Measurements from ENCODE around the gene SYNC.
"Not testable (repeated sequence)": the region's sequence is repeated elsewhere in the genome, so short reads cannot be mapped to it uniquely, and the experiment has no call there.

SYNC gene

GRCh38 chr1:32650248-32650751 lies 52.3 kb downstream of the SYNC start, which contains the start of gene ZBTB8OS:
ZBTB8OS (minus strand) TSS chr1:32650550; CDS start chr1:32650529, 21 bp downstream.
- Histone ChIP-seq H3K4me3 (ENCODE audit: low read length) (peak within 1 kb of the TSS; percentile 86), H3K9ac (ENCODE audit: low read length) (peak within 1 kb of the TSS; percentile 96), H3K4me2 (ENCODE audit: low read depth, low read length) (peak within 1 kb of the TSS; percentile 97), H3F3A (ENCODE audit: insufficient read depth, low read length) (peaks cover 15% of the 10 kb centered on the region), H3K27me3 (replicated peaks; ENCODE audit: insufficient read depth, low read length) (no peaks in the 10 kb centered on the region), H3K4me1 (ENCODE audit: low read length) (peaks cover 5% of the 10 kb centered on the region; the same call in 1 of the 2 replicates), H2AFZ (ENCODE audit: low read length) (peak within 1 kb of the TSS; percentile 82), H3K27ac (ENCODE audit: low read length) (peak within 1 kb of the TSS; percentile 99), H4K20me1 (ENCODE audit: insufficient read depth, low read length) (no peaks in the 10 kb centered on the region), H3K9me2 (replicated peaks; ENCODE audit: insufficient read depth, low read length) (no peaks in the 10 kb centered on the region), H3K79me2 (ENCODE audit: low read length) (peaks cover 90% of the 10 kb centered on the region), H3K36me3 (replicated peaks; ENCODE audit: insufficient read depth, low read length) (peaks cover 7% of the 10 kb centered on the region; the same call in 1 of the 2 replicates), H3K9me3 (replicated peaks; ENCODE audit: insufficient read depth, low read length) (no peaks in the 10 kb centered on the region)
- TF ChIP-seq CTCF (IDR thresholded peaks at IDR 0.05; ENCODE audit: low read length), result no peak
- TF ChIP-seq EZH2 (optimal IDR thresholded peaks at IDR 0.05; ENCODE audit: low read depth, low read length), result no peak
- no peak for TF ChIP-seq EZH2phosphoT487 (IDR thresholded peaks at IDR 0.05; ENCODE audit: low read length)
- DNase-seq, result peak; percentile 97

GRCh38 chr1:32647308-32648134 lies 55.0 kb downstream of the SYNC start:
- Histone ChIP-seq H4K20me1 (ENCODE audit: insufficient read depth, low read length) (no peaks in the 10 kb centered on the region), H3K4me3 (ENCODE audit: low read length) (no peak overlapping the region), H3F3A (ENCODE audit: insufficient read depth, low read length) (peaks cover 15% of the 10 kb centered on the region), H2AFZ (ENCODE audit: low read length) (no peak overlapping the region), H3K9me2 (replicated peaks; ENCODE audit: insufficient read depth, low read length) (no peaks in the 10 kb centered on the region), H3K36me3 (replicated peaks; ENCODE audit: insufficient read depth, low read length) (no peaks in the 10 kb centered on the region), H3K4me1 (ENCODE audit: low read length) (peaks cover 5% of the 10 kb centered on the region; the same call in 1 of the 2 replicates), H3K27ac (ENCODE audit: low read length) (no peak overlapping the region), H3K9ac (ENCODE audit: low read length) (no peak overlapping the region), H3K79me2 (ENCODE audit: low read length) (peaks cover 90% of the 10 kb centered on the region), H3K27me3 (replicated peaks; ENCODE audit: insufficient read depth, low read length) (no peaks in the 10 kb centered on the region), H3K4me2 (ENCODE audit: low read depth, low read length) (no peak overlapping the region), H3K9me3 (replicated peaks; ENCODE audit: insufficient read depth, low read length) (no peaks in the 10 kb centered on the region)
- TF ChIP-seq EZH2phosphoT487 (IDR thresholded peaks at IDR 0.05; ENCODE audit: low read length), result no peak
- TF ChIP-seq EZH2 (optimal IDR thresholded peaks at IDR 0.05; ENCODE audit: low read depth, low read length), result no peak
- no peak for TF ChIP-seq CTCF (IDR thresholded peaks at IDR 0.05; ENCODE audit: low read length)
- DNase-seq, result no peak

GRCh38 chr1:32644426-32644825 lies 58.1 kb downstream of the SYNC start:
- no peak for TF ChIP-seq CTCF (IDR thresholded peaks at IDR 0.05; ENCODE audit: low read length)
- no peak for TF ChIP-seq EZH2phosphoT487 (IDR thresholded peaks at IDR 0.05; ENCODE audit: low read length)
- no peak for TF ChIP-seq EZH2 (optimal IDR thresholded peaks at IDR 0.05; ENCODE audit: low read depth, low read length)

GRCh38 chr1:32642292-32642827 lies 60.2 kb downstream of the SYNC start:
- not testable (repeated sequence) for H3K4me3 ChIP-seq (ENCODE audit: low read length); H2AFZ ChIP-seq (ENCODE audit: low read length); H3K4me1 ChIP-seq (ENCODE audit: low read length); DNase-seq; H3K9ac ChIP-seq (ENCODE audit: low read length); H3K27ac ChIP-seq (ENCODE audit: low read length); H3K9me2 ChIP-seq (replicated peaks; ENCODE audit: insufficient read depth, low read length); H4K20me1 ChIP-seq (ENCODE audit: insufficient read depth, low read length); H3F3A ChIP-seq (ENCODE audit: insufficient read depth, low read length); H3K27me3 ChIP-seq (replicated peaks; ENCODE audit: insufficient read depth, low read length); H3K9me3 ChIP-seq (replicated peaks; ENCODE audit: insufficient read depth, low read length); H3K4me2 ChIP-seq (ENCODE audit: low read depth, low read length); H3K36me3 ChIP-seq (replicated peaks; ENCODE audit: insufficient read depth, low read length)
- H3K79me2 ChIP-seq (ENCODE audit: low read length), result peaks cover 94% of the 10 kb centered on the region

More at GRCh38 chr1:32644426-32644825, 58.1 kb downstream of the SYNC start:
- no peak overlapping the region for H3K4me3 ChIP-seq (ENCODE audit: low read length)
- H3K27me3 ChIP-seq (replicated peaks; ENCODE audit: insufficient read depth, low read length), result no peaks in the 10 kb centered on the region
- H3K36me3 ChIP-seq (replicated peaks; ENCODE audit: insufficient read depth, low read length), result no peaks in the 10 kb centered on the region
- no peaks in the 10 kb centered on the region for H4K20me1 ChIP-seq (ENCODE audit: insufficient read depth, low read length)
- no peak overlapping the region for H3K4me2 ChIP-seq (ENCODE audit: low read depth, low read length)
- peaks cover 93% of the 10 kb centered on the region for H3K79me2 ChIP-seq (ENCODE audit: low read length)
- no peak for DNase-seq
- H3F3A ChIP-seq (ENCODE audit: insufficient read depth, low read length), result no peaks in the 10 kb centered on the region
- no peaks in the 10 kb centered on the region for H3K9me3 ChIP-seq (replicated peaks; ENCODE audit: insufficient read depth, low read length)
- no peaks in the 10 kb centered on the region for H3K9me2 ChIP-seq (replicated peaks; ENCODE audit: insufficient read depth, low read length)
- no peak overlapping the region for H3K27ac ChIP-seq (ENCODE audit: low read length)
- no peaks in the 10 kb centered on the region for H3K4me1 ChIP-seq (ENCODE audit: low read length)
- H3K9ac ChIP-seq (ENCODE audit: low read length), result no peak overlapping the region
- no peak overlapping the region for H2AFZ ChIP-seq (ENCODE audit: low read length)
